NCI-H146 treated with DMSO at 0.1 percent for 48 hours (cell line): Measurements from ENCODE around the gene PDCD5.
"Not testable (repeated sequence)": the region's sequence is repeated elsewhere in the genome, so short reads cannot be mapped to it uniquely, and the experiment has no call there.

ENCODE experiments used
- DNase-seq: peaks from one replicate; lab custom pipeline; 2025; ENCODE audit not compliant: unreplicated experiment; lab: John Stamatoyannopoulos, UW

The PDCD5 gene

GRCh38 chr19:32576790-32577189 is 4.2 kb upstream of the PDCD5 start:
- no peak for DNase-seq

- no peak for DNase-seq
Measured at GRCh38 chr19:32580353-32580900, 563 bp upstream of the PDCD5 start.

- DNase-seq: peak; percentile 47
Measured at GRCh38 chr19:32581705-32582179, 752 bp downstream of the PDCD5 start.

- not testable (repeated sequence) for DNase-seq
Measured at GRCh38 chr19:32587747-32588504, 6.9 kb downstream of the PDCD5 start.

- DNase-seq: no peak
Measured at GRCh38 chr19:32594021-32594420, 13.0 kb downstream of the PDCD5 start.

- no peak for DNase-seq
Measured at GRCh38 chr19:32595491-32595890, 14.5 kb downstream of the PDCD5 start.

- no peak for DNase-seq
Measured at GRCh38 chr19:32598022-32598421, 17.0 kb downstream of the PDCD5 start.

- DNase-seq: no peak
Measured at GRCh38 chr19:32599258-32599657, 18.3 kb downstream of the PDCD5 start.

GRCh38 chr19:32599736-32600157 is 18.8 kb downstream of the PDCD5 start:
- peak; percentile 20 for DNase-seq

- DNase-seq: no peak
Measured at GRCh38 chr19:32603961-32604360, 23.0 kb downstream of the PDCD5 start.

GRCh38 chr19:32605544-32605943 is 24.6 kb downstream of the PDCD5 start:
- DNase-seq: no peak

- no peak for DNase-seq
Measured at GRCh38 chr19:32606289-32606688, 25.3 kb downstream of the PDCD5 start.

- no peak for DNase-seq
Measured at GRCh38 chr19:32607479-32607878, 26.5 kb downstream of the PDCD5 start.

GRCh38 chr19:32611161-32611560 is 30.2 kb downstream of the PDCD5 start:
- no peak for DNase-seq

GRCh38 chr19:32613008-32613407 is 32.0 kb downstream of the PDCD5 start:
- DNase-seq: no peak

GRCh38 chr19:32614916-32615315 is 33.9 kb downstream of the PDCD5 start:
- DNase-seq: no peak

- DNase-seq: no peak
Measured at GRCh38 chr19:32615569-32615968, 34.6 kb downstream of the PDCD5 start.

- DNase-seq: no peak
Measured at GRCh38 chr19:32619051-32619685, 38.2 kb downstream of the PDCD5 start.

- no peak for DNase-seq
Measured at GRCh38 chr19:32622002-32622401, 41.0 kb downstream of the PDCD5 start.

- no peak for DNase-seq
Measured at GRCh38 chr19:32624410-32624809, 43.4 kb downstream of the PDCD5 start.

- no peak for DNase-seq
Measured at GRCh38 chr19:32626969-32627368, 46.0 kb downstream of the PDCD5 start.

GRCh38 chr19:32627714-32628270 is 46.8 kb downstream of the PDCD5 start:
- no peak for DNase-seq
